ENCODE results near the gene PWP2.
"Not testable (repeated sequence)": the region's sequence is repeated elsewhere in the genome, so short reads cannot be mapped to it uniquely, and the experiment has no call there.

Gene PWP2

GRCh38 chr21:44107026-44107501 lies at the start of gene PWP2:
PWP2 (plus strand) TSS chr21:44107399; CDS start chr21:44107417, 18 bp downstream.
- DNase-seq (ENCODE audit: low read depth, low spot score), result not testable (repeated sequence)

GRCh38 chr21:44057960-44058651 lies 49.1 kb upstream of the PWP2 start:
- DNase-seq (ENCODE audit: low read depth, low spot score), result no peak

DNA sequence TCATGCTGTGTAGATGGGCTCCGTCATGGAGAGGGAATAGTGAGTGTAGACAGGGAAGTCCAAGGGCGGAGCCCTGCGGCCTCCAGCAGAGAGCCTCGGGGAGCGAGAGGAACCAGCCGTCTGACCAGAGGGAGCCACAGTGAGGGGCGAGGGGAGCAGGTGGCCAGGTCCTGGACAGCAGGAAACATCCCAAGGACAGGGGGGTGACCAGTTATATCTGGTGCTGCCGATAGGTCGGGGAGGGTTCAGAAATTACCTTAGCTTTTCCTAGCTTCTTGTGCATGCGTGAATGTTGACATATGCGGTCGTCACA lies 48.6 kb upstream of the PWP2 start:
- DNase-seq (ENCODE audit: low read depth, low spot score), result no peak

GRCh38 chr21:44058981-44059380 lies 48.2 kb upstream of the PWP2 start:
- DNase-seq (ENCODE audit: low read depth, low spot score), result no peak

GRCh38 chr21:44059710-44060109 lies 47.5 kb upstream of the PWP2 start:
- no peak for DNase-seq (ENCODE audit: low read depth, low spot score)

DNA sequence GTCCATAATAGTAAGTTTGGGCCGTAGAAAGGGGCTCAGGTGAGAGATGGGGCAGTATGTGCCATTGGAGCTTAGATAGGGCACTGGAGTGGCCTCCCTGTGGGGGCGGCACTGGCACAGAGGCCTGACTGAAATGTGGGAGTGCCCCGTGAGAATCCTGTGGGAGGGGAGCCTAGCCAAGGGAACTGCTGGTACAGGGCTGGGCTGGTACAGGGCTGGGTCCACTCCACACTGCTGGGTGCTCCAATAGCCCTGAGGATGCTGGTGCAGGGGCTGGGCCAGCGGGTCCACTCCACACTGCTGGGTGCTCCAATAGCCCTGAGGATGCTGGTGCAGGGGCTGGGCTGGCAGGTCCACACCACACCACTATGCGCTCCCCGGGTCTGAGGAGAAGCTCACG lies 44.8 kb upstream of the PWP2 start:
- DNase-seq (ENCODE audit: low read depth, low spot score), result no peak

- DNase-seq (ENCODE audit: low read depth, low spot score), result no peak
Measured at GRCh38 chr21:44063151-44063912, 43.9 kb upstream of the PWP2 start.

DNA sequence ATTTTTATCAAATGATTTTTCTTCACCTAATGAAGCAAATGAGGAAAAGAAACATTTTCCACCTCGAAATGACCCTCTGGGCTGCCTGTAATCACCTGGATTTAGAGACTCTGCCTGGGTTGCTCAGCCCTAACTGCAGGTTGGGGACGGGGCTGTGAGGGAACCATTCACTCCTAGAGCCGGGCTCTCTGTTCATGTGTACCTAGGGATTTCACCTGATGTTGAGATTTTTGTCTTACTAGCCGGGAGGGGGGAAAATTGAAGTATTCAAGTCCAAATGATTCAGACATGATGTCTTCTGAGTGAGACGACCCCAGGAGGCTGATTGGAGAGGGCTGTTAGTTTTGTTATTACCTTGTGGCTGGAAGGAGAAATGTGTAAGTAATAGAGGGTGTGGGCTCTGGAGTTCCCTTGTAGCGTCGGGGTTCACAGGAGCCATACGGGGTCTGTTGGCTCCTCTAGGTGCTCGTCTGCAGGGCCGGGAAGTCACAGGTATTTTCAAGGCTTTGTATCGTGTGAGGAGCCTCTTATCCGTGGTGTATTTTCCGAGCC lies 42.3 kb upstream of the PWP2 start:
- DNase-seq (ENCODE audit: low read depth, low spot score), result no peak

GRCh38 chr21:44065428-44065827 lies 41.8 kb upstream of the PWP2 start:
- peak; percentile 30 for DNase-seq (ENCODE audit: low read depth, low spot score)

GRCh38 chr21:44066116-44066515 lies 41.1 kb upstream of the PWP2 start:
- no peak for DNase-seq (ENCODE audit: low read depth, low spot score)

DNA sequence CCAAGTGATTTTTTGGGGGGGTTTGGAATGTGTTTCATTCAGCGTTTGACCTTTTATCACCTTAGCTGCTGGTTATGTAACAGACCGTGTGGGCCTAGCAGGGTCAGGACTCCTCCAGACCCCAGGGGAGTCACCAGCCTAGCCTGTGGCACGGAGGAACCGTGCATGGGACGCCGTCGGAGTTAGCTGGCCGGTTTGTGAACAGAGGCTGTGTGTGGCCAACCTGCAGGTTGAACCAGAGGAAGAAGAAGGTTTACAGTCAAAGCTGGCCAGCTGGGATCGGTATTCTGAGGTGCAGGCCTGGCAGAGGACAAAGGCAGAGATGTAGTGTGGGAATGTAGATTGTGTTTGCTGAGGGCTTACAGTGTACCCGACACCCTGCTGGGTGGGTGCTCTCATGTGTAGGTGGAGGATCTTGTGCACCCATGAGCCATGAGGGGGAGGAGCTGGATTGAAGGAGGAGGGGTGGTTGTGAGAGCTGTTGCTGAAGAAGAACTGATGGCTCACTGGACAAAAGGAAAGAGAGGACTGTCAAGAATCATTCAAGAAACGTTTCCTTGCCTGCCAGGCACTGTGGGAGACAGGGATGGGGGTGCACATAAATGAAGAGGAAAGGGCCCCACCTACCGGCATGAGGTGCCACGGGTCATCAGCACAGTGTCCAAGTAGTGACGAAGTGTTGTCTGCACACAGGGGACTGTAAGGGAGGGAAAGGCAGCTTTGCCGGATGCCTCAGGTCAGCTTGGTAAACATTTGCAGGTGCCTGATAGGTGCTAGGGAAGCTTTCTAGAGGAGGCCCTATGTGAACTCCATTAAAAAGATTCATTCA lies 40.0 kb upstream of the PWP2 start:
- no peak for DNase-seq (ENCODE audit: low read depth, low spot score)

- DNase-seq (ENCODE audit: low read depth, low spot score), result no peak
Measured at GRCh38 chr21:44070391-44070790, 36.8 kb upstream of the PWP2 start.

GRCh38 chr21:44071359-44072104 lies 35.7 kb upstream of the PWP2 start:
- no peak for DNase-seq (ENCODE audit: low read depth, low spot score)

DNA sequence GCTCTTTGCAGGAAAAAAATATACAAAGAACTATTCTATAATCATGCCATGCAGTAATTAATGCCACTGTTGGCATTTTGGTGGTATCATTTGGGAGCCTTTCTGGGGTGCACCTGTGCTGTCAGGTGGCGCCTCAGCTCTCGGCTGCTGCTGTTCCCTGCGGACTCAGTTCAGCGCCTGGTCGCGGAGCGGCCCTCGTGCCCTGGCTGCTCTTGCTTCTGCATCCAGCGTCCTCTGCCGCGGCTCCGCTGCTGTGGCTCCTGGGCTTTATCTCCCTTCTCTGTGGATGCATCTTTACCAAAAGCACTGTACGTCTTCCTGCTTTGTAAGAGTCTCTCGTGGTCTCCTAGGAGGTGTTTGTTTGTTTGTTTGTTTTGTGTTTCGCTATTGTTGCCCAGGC lies 35.1 kb upstream of the PWP2 start:
- no peak for DNase-seq (ENCODE audit: low read depth, low spot score)

GRCh38 chr21:44074315-44074958 lies 32.8 kb upstream of the PWP2 start:
- no peak for DNase-seq (ENCODE audit: low read depth, low spot score)

- no peak for DNase-seq (ENCODE audit: low read depth, low spot score)
Measured at GRCh38 chr21:44076316-44076715, 30.9 kb upstream of the PWP2 start.

DNA sequence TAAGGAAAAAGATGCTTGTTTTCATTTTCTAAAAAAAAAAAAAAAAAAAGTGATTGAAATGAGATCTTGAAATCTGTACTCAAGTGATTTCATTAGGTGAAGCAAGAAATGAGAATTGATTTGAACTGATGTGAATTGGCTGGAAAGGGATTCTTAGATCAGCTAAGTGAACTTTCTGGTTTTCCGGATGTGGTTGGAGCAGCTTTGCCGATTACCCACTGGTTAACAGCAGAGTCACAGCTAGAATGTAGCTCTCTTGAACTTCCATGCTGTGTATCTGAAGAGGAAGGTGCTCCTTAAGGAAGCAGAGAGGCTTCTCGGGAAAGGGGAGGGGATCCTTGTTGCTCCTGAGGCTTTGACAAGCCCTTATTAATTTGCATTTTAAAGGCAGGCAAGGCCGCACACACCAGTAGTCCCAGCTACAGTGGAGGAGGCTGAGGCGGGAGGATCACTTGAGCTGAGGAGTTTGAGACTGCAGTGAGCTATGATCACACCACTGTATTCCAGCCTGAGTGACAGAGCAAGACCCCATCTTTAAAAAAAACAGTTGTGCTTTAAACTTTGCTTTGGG lies 28.7 kb upstream of the PWP2 start:
- no peak for DNase-seq (ENCODE audit: low read depth, low spot score)

DNA sequence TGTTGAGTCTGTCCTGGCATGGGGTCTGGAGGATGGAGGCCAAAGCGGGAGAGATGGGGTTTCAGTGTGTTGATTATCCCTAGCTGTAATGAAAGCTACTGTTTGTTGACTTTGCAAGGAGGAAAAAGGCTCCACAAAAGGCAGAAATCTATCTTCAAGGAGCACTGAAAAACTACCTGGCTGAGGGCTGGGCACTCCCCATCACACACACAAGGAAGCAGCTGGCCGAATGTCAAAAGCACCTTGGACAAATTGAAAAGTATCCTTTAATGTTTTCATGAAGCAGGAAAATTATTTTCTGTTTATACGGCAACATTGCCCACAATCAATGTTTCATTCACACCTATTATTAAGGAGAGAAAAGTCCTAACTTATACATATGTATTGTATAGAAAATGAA lies 27.8 kb upstream of the PWP2 start:
- DNase-seq (ENCODE audit: low read depth, low spot score), result no peak

- DNase-seq (ENCODE audit: low read depth, low spot score), result no peak
Measured at GRCh38 chr21:44079846-44080245, 27.4 kb upstream of the PWP2 start.

GRCh38 chr21:44082648-44083440 lies 24.4 kb upstream of the PWP2 start:
- no peak for DNase-seq (ENCODE audit: low read depth, low spot score)
